ENCODE measurements around the gene CYTH2.
"Not testable (repeated sequence)": the region's sequence is repeated elsewhere in the genome, so short reads cannot be mapped to it uniquely, and the experiment has no call there.

CYTH2 gene

GRCh38 chr19:48478339-48479256 is 9.4 kb downstream of the CYTH2 start:
- no peak for DNase-seq

DNA sequence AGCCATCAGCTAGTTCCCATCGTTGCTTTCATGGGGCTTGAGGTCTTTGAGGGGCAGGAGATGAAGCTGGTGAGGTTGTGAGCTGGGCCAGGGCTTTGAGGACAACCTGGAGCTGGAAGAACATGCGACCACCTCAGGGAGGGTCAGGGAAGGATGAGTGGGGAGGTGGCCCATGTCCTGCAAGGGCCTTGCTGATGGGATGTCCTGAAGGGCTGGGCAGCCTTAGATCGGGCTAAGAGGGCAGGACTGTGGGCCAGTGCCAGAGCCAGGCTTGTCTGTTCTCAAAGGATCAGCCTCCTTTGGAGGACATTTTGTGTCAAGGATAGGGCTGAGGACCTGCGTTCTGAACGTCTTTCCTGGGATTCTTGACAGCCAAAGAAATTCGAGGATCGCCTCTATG is 10.5 kb downstream of the CYTH2 start:
- no peak for DNase-seq

- DNase-seq, result peak; percentile 24 to 46
Observed at GRCh38 chr19:48480183-48480557, 11.0 kb downstream of the CYTH2 start.

GRCh38 chr19:48480558-48481500 is 11.7 kb downstream of the CYTH2 start:
- peak in 1 of 2 donors; percentile 27 for DNase-seq

DNA sequence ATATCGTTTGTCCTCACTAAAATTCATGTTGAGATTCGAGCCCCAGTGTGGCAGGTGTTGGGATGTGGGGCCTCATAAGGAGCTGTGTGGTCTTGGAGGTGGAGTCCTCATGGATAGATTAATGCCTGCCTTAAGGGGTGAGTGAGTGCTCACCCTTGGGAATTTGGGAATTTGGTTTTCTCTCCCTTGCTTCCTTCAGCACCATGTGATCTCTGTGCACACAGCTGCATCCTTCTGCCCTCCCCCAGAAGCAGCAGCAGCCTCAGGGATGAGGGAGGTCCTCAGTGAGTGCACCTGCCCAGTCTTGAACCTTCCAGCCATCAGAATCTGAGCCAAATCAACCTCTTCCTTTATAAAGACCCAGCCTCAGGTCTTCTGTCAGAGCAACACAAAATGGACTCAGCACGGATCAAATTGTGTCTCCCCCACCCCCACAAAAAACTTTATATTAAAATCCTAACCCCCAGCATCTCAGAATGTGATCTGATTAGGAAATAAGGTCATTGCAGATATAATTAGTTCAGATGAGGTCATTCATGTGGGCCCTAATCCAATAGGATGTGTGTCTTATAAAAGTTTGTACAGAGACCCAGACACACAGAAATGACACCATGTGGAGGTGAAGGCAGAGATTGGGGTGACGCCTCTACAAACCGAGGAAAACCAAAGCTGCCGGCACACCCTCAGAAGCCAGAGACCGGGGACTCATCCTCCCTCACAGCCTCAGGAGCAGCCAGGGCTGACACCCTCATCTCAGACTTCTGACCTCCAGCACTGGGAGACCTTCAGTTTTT is 12.9 kb downstream of the CYTH2 start:
- DNase-seq, result no peak

DNA sequence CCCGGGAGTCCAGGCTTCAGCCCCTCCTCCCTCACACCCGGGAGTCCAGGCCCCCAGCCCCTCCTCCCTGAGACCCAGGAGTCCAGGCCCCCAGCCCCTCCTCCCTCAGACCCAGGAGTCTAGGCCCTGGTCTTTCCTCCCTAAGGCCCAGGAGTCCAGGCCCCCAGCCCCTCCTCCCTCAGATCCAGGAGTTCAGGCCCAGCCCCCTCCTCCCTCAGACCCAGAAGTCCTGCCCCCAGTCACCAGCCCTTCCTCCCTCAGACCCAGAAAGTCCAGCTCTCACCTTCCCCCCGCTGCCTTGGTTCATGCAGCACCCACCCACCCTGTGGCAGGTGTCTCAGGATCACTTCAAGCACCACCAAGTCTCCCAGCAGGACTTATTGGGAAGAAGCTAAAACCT is 14.1 kb downstream of the CYTH2 start:
- no peak for DNase-seq

DNA sequence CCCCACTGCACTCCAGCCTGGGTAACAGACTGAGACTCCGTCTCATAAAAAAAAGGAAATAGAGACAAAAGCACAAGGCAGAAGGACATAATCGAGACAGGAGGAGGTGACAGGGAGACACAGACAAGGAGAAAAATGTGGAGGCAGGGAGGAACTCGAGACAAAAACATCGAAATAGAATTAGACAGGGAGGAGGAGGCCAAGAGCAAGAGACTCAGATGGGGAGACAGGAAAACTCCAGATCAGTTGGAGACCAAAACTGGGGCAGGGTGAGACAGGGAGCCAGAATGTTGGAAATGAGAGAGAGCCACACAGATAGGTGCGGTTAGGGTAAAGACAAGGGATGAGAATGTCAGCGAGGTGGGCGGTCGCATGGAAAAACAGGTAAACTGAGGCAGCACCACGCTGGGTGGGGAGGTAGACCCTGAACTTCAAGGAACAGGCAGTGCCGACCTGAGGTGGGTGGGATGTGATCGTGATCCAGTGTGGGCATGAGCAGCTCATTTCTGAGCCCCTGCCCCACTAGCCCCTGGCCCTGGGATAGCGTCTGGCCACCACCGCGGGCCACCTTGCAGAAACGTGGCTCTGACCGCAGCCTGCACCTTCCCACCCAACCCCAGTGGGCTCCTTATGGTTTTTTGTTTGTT is 15.2 kb downstream of the CYTH2 start:
- no peak for DNase-seq

DNA sequence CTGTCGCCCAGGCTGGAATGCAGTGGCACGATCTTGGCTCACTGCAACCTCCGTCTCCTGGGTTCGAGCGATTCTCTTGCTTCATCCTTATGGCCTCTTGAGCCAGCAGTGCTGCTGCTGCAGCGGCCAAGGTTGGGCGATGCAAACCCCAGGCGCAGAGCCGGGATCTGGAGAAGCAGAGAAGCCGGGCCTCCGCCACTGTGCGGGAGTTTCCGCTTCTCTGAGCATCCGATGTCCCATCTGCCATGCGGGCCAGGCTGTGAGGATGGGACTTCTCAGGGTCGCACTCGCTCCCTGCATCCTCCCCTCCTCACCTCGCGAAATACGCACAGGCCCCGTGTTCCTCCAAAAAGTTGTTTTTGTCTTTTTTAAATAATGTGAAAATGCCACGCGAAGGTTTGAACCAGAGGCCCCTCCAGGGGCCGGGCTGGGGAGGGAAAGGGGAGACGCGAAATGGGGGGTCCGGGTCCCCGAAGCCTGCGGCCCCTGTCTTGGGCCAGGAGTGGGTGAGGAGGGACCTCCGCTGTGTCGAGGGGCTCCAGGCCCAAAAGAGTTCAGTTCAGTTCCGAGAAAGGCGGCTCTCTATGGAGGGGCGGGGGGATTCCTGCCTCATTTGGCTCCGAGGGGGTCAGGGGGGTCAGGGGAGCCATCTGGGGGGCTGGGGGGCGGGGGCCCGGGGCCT is 15.9 kb downstream of the CYTH2 start:
- DNase-seq, result no peak

GRCh38 chr19:48486706-48487105 is 17.5 kb downstream of the CYTH2 start:
- not testable (repeated sequence) for DNase-seq

DNA sequence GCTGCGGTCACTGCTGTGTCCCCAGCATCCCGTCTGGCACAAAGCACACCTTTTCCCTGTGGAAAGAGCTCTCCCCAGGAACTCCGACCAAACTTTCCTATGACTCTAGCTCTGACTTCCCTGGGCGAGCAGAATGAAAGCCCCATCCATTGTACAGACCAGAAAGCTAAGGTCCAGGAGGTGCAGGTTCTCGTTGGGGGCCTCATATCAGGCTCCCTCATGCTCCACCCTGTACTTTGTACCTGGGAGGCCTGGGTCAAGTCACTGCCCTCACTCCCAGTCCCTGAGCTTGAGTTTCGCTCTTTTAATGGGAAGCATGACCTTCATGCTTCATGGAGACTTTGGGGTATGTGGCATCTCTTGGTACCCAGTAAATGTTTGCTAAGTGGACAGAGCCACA is 18.4 kb downstream of the CYTH2 start:
- DNase-seq, result no peak

- DNase-seq, result no peak
Observed at GRCh38 chr19:48487948-48488347, 18.8 kb downstream of the CYTH2 start.

DNA sequence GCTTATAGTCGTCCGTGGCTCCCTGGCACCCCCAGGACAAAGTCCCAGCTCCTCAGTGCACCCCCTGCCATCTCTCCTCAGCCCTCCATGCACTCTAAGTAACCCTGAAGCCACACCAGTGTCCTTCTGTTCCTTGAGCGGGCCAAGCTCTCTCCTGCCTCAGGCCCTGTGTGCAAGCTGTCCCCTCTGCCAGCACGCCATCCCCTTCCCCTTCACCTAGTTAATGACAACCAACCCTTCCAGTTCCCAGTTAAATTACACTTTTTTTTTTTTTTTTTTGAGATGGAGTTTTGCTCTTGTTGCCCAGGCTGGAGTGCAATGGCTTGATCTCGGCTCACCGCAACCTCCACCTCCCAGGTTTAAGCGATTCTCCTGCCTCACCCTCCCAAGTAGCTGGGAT is 19.3 kb downstream of the CYTH2 start:
- not testable (repeated sequence) for DNase-seq

DNA sequence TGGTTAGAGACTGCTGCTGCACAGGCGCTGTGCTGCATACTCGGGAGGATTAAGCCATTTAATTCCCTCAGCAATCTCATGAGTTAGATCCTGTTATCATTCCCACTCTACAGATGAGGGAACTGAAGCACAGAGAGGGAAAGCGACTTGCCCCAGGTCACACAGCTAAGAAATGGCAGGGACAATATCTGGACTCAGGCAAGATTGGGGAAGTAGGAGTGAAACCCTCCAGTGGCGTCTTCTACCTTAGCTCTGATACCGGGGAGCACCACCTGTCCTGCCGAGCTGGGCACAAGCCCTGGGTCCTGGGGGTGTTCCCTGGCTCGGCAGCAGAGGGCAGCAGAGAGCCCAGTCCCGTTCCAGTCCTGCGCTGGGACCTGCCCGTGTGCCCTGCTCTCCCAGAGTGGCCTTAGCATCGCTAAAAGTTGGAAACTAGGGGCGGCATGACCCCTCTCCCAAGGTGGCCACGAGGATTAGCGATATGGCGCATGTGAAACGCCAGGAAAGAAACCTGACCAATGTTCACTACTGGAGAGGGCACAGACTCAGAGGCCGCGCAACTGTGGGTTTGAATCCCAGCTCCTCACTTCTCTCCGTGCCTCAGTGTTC is 20.5 kb downstream of the CYTH2 start:
- DNase-seq, result peak in 1 of 2 donors; percentile 30

DNA sequence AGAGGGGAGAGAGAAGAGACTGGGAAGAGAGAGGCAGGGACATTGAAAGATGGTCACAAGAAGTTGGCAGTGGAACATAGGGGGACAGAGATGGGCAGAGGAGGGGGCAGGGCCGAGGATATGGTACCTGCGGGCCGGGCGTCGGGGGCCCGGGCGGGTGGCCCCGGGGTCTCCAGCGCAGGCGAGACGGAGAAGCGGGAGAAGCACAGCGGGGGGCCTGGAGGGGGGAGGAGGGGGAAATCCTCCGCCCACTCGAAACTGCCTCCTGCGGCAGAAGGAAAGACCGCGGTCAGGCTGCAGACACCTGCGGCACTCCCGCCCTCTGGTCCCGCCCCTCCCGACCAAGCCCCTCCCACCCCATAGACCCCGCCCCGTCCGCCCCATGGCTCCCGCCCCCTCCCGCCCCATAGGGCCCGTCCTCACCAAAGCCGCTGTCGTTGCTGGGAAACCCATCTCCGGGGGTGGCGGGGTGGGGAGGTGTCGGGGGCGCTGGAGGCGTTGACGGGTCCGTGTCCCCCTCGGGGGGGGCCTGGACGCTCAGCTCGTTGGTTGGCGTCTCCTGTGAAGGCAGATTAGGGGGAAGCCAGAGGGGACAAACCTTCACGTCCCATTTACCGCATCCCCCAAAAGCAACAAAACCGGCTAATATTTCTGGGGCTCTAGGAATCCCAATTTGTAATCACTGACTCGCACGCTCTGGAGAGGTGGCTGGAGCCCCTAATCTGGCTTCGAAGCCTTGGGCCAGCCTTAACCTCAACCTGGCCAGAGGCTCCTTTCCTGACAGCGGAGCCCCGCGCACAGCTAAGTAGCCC is 22.0 kb downstream of the CYTH2 start:
- no peak for DNase-seq

- no peak for DNase-seq
Observed at GRCh38 chr19:48491793-48492123, 22.6 kb downstream of the CYTH2 start.

DNA sequence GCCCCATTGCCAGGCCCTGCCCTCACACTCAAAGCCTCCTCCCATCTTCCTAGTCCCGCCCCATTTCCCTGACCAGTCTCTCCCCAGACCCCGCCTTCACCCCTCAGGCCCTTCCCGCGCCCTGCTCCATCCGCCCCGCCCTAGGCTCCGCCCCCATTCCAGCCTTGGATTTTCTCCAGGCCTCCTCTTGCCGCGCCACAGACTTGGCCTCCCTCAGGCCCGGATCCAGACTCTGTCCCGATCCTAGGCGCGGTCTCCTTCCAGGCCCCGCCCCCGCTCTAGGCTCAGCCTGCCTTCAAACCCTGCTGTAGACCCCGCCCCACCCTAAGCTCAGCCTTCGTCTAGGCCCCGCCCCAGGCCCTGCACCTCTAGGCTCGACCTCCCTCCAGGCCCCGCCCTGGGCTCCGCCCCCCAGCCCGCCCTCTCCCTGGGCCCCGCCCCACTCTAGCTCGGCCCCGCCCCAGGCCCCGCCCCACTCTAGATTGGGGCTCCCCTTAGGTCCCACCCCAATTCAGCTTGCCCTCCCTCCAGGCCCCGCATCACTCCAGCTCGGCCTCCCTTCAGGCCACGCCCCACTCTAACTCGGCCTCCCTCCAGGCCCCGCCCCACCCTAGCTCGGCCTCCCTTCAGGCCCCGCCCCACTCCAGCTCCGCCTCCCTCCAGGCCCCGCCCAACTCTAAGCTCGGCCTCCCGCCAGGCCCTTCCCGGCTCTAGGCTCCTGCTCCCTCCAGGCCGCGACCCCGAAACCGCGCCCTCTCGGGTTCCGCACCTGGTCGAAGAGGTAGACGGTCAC is 24.0 kb downstream of the CYTH2 start:
- peak; percentile 73 to 92 for DNase-seq

- no peak for DNase-seq
Observed at GRCh38 chr19:48493718-48494401, 24.7 kb downstream of the CYTH2 start.

DNA sequence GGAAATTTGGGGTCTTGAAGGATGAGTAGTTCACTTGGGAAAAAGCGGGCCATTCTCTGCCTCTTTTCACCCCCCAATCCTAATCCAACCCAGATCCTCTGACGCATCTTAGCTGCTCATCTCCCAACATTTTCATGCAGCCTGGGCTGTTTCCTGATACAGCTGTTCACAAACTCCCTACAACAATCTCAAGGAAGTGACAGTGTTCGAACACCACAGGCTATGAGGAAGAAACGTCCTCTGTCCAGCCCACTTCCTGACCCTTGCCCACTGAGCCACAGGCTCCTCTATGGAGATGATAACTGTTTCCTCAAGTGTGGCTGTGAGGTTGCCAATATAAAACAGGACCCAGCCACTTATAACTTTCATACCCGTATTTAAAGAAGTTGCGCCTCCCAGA is 26.2 kb downstream of the CYTH2 start:
- DNase-seq, result no peak

Measured in hippocampal formation (tissue), 2 donors.